ENCODE measurements around the gene SENP8. TPM values are rescaled to one million over a fixed set of nuclear protein-coding genes. Genes with fewer than 3 reads are reported as not detected.
"Not testable (repeated sequence)": the region's sequence is repeated elsewhere in the genome, so short reads cannot be mapped to it uniquely, and the experiment has no call there.

Gene SENP8
- total RNA-seq, 1 experiment from 2014 or later = 1.8 TPM

DNA sequence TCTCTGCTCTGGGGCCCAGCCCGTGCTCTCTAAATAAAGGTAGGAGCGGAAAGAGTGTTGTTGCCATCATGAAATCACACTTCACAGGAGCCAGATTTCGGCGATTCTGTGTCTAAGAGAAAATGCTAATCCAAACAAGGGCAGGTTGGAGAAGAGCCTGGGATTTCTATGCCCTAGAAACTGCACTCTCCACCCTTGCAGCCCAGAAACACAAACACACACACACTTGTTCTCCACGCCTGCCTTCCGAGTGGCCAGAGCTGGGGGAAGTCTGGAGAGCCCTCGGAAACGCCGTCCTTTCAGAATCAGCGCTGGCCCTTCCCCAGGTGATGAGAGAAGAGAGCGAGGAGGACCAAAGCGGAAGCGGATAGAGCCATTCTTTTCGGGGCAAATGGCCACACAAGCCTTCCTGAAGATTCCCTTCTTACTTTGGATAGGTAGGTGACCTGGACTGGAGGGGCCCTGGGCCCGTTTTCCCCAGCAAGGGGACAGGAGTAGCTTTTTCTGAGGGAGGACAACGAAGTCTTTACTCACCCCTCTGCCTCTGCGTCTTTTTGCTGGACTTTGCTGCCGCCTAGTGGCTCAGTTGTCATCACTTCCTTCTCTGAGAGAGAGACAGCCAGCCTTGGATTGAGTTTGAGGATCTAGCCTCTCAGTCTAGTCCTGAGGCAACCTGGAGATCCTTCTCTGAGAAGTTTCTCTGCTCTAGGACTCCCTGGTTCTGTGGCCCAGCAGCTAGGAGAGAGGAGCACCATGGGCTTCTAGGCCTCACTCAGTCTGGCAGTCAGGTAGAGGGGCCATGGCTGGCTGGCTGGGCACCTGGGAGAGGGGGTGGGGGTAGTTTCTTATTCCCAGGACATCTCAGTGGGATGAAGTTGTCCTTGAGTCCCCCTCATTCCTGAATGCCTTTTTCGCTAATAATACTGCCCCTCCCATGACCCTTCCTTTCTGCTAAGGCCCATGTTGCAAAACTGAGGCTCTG lies 37.7 kb downstream of the SENP8 start:
- peak; percentile 69 for DNase-seq (ENCODE audit: low spot score)

DNA sequence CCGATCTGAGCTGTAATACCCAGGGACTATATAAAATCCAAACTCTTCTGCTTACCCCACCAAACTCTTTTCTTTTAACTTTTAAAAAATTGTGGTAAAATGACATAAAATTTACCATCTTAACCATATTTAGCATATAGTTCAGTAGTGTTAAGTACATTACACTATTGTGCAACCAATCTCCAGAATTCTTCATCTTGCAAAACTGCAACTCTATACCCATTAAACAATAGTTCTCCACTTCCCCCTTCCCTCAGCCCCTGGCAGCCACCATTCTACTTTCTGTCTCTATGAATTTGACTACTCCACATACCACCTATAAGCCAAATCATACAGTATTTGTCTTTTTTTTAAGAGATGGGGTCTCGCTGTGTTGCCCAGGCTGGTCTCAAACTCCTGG lies 38.7 kb downstream of the SENP8 start:
- no peak for DNase-seq (ENCODE audit: low spot score)

DNA sequence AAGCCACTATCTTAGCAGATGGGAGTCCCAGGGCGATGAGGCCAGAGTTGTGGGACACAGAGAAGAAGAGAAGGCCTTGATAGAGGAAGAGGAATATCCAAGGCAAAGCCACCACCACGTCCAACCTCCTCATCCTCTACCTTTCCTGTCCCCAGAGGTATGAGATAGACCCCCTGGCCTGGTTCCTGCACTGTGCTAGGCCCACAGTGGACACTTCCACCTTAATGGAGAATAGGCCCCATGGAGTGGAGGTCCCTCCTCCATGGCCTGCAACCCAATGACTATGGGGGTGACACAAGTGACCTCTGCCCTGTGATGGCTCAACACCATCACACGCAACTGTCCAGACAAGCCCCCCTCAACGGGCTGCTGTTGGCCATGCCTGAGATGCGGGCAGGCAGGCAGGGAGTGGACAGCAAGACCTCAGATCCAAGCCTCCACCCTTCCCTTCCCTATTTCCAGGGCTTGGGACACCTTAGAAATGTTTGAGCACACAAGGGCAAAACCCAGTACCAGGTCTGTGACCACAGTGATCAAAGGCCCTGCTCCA lies 42.6 kb downstream of the SENP8 start:
- no peak for DNase-seq (ENCODE audit: low spot score)

DNA sequence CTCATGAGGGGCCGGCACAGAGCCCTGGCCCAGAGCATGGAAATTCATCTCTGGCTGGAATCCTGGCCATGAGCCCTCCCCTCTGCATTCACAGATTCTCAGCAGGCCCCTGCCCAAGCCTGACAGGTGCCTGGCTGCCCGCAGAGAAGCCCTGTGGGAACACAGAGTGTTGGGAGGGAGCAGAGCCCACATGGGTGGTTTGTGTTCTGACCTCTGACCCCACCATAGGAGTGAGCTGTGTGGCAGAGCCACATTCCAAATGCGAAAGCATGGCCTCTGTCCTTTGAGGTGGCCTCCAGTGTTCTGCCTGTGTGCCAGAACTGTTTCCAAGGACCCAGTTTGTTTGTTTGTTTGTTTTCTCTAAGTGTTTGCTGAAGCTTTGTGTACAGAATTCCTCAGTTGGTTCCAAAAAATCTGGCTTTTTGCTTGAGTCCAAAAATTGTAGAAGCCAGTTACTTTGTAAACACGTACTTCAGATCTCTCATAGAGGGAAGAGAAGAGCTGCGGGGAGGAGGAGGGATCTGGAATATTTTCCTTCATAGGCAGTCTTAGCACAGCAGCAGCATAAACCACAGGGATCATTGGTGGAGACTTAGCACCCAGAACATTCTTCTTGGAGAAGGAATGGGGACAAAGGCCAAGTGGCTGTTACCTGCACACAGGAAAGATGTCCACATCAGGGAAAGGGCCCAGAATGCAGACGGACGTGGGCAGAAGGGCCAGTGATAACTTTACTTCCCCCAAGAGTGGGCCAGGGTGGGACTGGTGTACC lies 43.3 kb downstream of the SENP8 start:
- DNase-seq (ENCODE audit: low spot score) = no peak

DNA sequence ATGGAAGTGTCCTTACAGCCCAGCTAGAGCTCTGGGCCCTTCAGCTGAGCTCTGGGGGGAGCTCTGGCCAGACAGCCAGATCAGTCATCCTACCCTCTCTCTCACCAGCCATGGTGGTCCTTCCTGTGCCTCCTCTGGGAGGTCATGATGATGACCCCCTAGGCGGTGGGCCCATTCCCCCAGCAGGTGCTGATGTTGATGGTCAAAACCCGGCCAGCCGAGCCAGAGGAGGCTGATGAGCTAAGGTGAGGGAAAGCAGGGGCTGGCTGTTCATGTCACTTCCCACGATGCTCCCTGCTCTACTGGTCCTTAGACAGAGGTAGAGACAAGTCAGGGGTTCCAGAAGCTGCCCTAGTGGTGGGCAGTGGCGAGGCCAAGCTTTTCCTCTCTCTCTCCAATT lies 44.4 kb downstream of the SENP8 start:
- no peak for DNase-seq (ENCODE audit: low spot score)

DNA sequence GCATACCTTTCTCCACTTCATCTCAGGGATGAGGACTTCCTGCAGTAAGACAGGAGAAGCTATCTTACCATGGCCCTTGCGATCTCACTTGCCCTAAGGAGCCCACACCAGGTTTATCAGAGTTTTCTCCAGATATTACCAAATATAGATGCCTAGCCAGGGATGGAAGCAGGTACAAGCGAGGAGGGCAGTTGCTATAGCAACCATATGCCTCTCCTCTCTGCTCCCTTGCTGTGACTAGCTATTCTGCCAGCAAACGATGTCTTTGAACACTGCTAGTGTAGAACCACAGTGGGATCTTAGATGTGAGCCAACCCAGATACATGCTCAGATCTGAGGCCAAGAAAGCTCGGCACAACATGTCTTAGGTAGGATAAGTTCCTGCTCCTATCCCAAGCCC lies 45.5 kb downstream of the SENP8 start:
- no peak for DNase-seq (ENCODE audit: low spot score)

DNA sequence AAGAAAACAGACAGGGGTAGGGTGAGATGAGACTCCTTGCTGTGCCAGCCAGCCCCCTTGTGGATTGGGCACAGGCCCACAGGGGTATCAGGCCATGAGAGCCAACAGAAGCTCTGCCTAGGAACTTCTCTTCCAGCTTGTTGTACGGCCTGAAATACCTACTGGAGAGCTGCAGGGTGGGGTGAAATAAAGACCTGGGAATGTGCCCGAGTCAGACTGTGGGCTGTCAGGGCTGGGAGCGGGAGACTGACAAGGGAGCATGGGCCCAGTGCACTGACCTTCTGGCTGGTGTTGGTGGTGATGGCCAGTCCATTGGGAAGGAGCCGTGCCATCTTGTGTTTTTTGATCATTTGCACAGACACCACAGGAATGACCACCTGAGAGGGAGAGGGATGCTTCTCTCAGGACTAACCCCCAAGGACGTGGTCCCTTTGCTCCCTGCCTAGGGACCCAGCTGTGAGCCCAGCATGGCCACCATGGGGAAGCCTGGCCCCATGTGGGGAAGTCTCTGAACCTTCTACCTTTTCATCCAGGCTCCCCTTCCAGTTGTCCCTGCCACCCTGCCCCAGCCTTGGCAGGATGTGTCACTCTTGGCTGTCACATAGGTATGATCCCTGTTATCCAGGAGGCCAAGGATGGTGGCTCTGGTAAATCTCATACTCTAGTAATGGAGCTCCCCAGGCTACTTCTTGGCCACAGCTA lies 48.7 kb downstream of the SENP8 start:
- DNase-seq (ENCODE audit: low spot score) = no peak

DNA sequence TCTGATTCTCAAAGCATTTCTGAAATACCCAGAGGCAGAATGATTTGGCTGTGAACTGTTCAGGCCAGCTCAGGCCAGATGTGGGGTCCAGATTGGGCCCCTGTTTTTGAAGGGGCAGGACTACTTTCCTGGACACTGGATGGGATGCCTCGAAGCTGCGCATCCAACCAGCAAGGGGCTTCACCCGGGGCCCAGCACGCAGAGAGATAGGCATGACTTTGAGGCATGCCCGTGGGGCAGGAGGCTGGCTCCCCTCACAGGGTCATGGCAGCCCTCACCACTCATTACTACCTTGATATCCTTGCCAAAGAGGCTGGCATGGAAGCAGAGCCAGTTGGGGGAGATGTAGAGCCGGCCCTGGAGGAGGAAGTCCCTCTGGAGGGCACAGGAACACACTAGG lies 49.2 kb downstream of the SENP8 start:
- DNase-seq (ENCODE audit: low spot score) = no peak

DNA sequence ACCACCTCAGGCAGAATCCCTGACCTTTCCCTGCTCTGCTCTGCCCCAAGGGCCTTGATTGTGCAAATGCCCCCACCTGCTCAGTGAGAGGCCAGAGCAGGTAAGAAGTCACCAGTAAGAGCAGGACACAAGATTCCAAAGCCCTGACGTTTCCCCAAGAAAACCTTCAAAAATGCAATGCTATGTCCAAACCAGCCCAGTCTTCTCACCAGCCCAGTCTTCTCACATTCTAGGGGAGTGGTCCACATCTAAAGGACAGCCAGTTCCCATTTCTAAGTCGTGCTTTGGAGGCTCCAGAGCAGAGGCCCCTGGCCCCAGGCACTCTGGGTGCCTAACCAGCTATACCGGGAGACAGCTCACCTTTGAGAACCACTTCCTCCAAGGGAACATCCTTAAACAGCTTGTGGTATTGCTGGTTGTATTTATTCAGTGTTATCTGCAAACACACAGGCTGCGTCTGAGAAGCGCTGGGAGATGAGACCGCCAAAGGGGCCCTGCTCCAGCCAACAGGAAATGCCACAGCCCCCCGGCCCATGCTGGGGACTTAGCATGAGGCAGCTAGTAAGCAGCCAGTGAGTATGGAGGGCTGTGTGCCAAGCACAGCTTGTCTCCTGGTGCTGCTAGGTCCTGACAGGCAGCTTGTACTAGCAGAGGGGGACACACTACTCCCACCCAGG lies 50.1 kb downstream of the SENP8 start:
- DNase-seq (ENCODE audit: low spot score) = no peak

DNA sequence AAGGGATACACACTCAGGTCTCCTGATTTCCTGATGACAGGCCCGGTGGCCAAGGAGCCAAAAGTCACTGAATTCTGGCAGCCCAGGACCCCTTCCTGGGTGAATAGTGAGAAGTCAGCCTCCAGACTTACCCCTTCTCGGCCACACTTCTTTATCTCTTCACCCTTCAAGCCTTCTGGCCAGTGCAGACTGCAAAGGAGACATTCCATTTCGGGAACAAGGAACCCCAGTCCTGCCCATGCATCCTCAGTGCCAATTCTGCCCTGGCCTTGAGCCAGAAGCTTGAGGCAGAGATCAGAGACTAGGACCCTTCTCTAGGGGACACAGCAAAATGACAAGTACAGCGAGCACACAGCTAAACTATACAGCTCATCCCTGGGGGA lies 50.6 kb downstream of the SENP8 start:
- no peak for DNase-seq (ENCODE audit: low spot score)

DNA sequence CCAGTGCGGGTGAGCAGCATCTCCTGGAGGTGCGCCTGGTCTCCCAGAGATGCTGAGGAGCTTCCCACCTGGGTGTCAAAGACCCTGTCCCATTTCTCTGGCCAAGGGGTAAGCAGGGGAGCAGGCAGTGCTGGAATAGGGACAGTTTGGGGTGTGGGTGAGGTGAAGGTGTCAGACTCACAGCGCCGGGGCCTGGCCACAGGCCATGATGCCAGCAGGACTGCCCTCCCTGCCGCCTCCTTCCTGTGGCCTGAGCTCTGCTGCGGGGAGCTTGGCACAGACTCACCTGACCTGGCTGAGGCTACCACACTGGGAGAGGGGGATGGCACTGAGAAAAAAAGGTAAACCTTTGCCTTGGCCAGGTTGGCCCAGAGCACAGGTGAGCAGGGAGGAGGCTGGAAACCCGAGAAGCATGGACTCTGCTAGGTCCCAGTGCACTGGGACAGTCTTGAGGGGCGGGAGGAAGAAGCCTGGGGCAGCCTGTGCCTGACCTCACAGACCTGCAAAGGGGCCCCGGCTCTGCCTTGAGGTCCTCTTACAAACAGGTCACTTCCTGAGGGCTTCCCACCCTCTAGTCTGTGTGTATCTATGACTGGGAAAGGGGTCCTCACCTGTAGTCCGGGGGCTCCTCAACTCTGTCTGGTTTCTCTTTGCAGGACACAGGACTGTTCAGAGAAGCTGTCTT lies 51.2 kb downstream of the SENP8 start:
- no peak for DNase-seq (ENCODE audit: low spot score)

DNA sequence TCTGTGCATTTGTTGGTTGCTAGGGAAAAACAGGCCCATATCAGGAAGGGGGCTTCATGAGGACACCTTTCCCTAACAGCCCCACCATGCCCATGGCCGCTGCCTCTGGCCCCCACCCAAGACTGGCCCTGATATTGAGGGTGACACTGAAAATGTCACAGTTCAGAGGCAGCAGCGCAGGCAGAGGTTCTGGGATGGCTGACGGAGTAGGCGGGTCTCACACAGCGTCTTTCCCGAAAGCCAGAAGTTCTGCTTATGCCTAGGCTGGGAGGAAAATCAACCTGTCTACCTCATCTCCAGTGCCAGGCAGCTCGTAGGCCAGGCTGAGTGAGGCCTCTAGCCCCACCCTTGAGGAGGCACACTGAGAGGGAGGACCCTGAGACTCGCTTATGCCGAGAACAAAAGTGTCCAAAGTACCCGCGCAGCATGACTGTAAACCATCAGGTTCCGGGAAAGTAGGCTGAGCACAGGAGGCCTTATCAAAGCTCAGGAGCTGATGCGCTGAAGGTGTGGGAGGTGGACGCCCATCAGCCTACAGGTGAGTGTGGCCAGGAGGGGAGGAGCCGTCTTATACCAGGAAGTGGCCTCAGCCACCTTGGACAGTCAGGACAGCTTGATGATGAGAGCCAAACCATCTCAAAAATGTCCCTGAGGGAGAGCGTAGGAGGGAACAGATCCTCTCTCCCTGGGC lies 51.9 kb downstream of the SENP8 start:
- no peak for DNase-seq (ENCODE audit: low spot score)

DNA sequence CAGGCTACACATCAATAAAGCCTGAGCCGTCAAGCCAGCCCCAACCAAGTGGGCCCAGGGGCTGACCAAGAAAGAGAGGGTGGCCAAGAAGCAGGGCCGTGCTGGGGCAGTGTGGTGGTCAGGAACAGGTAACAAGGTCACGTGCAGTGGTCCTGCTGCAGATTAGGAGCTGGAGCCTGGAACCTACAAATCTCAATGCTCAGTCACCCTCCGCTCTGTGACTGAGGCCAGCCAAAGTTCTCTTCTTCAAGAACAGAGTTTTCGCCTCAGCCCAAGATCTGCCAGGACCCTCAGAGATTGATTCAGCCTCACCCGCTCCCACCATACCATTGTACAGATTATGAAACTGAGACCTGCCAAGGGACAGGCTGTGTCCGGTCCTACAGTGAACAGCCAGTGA lies 52.5 kb downstream of the SENP8 start:
- DNase-seq (ENCODE audit: low spot score) = no peak

DNA sequence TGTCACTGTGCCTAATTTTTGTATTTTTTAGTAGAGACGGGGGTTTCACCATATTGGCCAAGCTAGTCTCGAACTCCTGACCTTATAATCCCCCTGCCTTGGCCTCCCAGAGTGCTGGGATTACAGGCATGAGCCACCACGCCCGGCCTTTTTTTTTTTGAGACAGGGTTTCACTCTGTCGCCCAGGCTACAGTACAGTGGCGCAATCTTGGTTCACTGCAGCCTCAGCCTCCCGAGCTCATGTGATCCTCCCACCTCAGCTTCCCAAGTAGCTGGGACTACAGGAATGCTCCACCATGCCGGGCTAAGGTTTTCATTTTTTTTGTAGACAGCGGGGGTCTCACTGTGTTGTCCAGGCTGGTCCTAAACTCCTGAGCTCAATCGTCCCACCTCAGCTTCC lies 53.8 kb downstream of the SENP8 start:
- DNase-seq (ENCODE audit: low spot score) = not testable (repeated sequence)

DNA sequence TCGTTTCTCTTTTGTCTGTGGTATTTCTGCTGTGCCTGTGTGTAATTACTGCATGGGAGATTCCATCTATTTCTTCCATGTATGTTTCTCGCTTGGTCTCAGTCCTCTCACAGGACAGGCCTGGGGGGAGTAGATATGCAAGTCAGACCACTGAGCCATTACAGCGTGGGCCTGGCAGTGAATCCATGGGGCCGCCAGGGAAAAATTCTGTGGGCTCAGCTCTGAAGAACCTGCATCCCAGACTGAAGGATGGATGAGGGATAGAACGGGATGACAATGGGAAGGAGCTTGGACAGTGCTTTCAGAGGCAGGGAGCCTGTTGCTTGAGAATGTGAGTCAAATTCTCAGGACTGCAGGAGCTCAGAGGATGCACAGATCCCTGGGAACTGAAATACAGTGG lies 54.6 kb downstream of the SENP8 start:
- DNase-seq (ENCODE audit: low spot score) = no peak

DNA sequence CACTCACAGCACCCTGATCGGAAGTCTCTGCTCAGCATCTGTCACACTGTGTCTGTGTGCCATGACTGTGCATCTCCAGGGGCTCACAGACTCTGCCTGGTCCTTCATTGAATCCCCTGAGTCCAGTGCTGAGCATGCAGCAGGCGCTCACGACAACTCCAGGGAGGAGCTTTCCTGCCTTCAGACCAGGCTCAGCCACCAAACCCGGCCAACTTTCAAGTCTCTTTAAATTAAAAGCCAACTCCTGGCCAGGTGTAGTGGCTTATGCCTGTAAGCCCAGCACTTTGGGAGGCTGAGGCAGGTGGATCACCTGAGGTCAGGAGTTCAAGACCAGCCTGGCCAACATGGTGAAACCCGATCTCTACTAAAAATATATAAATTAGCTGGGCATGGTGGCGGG lies 55.2 kb downstream of the SENP8 start:
- DNase-seq (ENCODE audit: low spot score) = no peak

DNA sequence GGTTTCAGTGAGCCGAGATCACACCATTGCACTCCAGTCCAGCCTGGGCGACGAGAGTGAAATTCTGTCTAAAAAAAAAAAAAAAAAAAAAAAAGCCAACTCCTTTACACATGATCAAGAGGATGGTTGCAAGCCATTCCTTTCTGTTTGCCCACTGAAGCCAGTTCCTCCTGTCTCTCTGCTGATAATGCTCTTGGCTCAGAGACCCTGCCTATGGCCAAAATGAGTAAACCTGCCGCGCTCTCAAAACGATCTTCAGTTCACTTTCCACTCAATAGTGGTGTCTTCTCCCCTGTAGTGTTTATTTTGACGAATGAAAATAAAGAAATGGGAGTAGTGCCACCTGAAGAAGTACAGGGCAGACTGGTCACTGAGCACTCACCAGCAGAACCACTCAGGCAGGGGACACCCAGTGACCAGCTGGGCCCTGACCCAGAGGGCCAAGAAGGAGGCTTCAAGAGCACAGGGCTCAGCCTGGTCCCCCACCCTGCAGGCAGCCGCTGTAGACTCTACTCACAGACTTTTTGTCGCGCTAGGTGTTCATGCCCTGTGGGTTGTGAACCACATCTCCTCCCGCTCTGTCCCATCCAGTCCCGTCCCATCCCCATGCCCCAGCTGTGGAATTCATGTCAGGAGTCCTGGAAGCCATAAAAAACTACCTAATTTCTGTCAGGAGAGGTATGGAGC lies 55.8 kb downstream of the SENP8 start:
- DNase-seq (ENCODE audit: low spot score) = no peak

DNA sequence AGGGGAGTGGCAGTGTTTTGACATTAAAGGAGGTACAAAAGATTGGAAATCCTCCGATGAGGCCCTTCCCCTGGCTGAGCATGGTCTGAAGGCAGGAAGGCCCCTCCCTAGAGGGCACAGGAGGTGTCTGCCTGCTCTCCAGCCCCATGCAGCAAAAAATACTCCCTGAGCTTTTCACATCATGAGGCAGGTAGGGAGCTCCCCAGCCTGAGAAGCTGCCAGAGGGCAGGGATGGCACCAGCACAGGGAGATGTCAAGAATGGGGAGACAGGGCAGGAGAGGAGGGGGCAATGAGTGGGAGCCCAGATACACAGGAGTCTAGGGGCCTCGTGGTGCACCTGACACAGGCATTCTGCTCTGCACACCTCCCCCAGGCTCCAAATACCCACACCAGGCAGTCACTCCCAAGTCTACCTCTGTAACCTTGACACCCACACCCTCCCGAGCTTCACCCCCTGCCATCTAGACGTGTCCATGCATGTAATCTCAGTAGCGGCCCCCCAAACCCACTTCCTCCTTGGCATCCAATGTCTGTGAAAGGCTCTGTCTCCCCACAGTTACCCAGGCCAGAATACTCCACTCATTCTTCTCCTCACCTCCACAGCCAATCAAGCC lies 56.5 kb downstream of the SENP8 start:
- no peak for DNase-seq (ENCODE audit: low spot score)
